GM23338 (cell line): Measurements from ENCODE around the gene HGFAC. TPM values are rescaled to one million over a fixed set of nuclear protein-coding genes. Genes with fewer than 3 reads are reported as not detected.

Experiments
- ATAC-seq: fragments of 200-7000 bp; cut with Tn5 transposase; 3 replicates; pipeline ENCODE4 v1.9.1; 2020
- DNase-seq: peaks from one replicate; pipeline ENCODE4 v3.0.0-alpha.2; 2015; ENCODE audit warnings: low spot score
- H2AFZ ChIP-seq: fragments of 200-600 bp; sonication (generic); 2 replicates; pipeline ENCODE4 v1.8.0; 2016; ENCODE audit warnings: antibody characterized with exemption, mild to moderate bottlenecking, moderate library complexity
- H3F3A ChIP-seq: fragments of 200-600 bp; sonication (generic); replicated peaks from 2 replicates; pipeline ENCODE4 v1.8.0; 2017; ENCODE audit warnings: antibody characterized with exemption, mixed run types, low read depth
- H3K27ac ChIP-seq: fragments of 200-600 bp; sonication (generic); 2 replicates; pipeline ENCODE4 v1.6.1; 2016; ENCODE audit warnings: low read depth
- H3K27me3 ChIP-seq: fragments of 200-600 bp; sonication (generic); 2 replicates; pipeline ENCODE4 v1.8.0; 2016; ENCODE audit warnings: mild to moderate bottlenecking, mixed run types, moderate library complexity; ENCODE audit not compliant: insufficient read depth
- H3K36me3 ChIP-seq: fragments of 200-600 bp; sonication (generic); 2 replicates; pipeline ENCODE4 v1.8.0; 2016; ENCODE audit warnings: mild to moderate bottlenecking; ENCODE audit not compliant: insufficient read depth
- H3K4me1 ChIP-seq: fragments of 200-600 bp; sonication (generic); 2 replicates; pipeline ENCODE4 v1.8.0; 2016; ENCODE audit warnings: mild to moderate bottlenecking, moderate library complexity; ENCODE audit not compliant: insufficient read depth
- H3K4me2 ChIP-seq: fragments of 200-600 bp; sonication (generic); 2 replicates; pipeline ENCODE4 v1.7.1; 2017; ENCODE audit warnings: mixed run types
- H3K4me3 ChIP-seq: fragments of 200-600 bp; sonication (generic); 2 replicates; pipeline ENCODE4 v1.6.1; 2016; ENCODE audit warnings: mixed run types
- H3K79me2 ChIP-seq: fragments of 200-600 bp; sonication (generic); replicated peaks from 2 replicates; pipeline ENCODE4 v1.8.0; 2017; ENCODE audit warnings: mild to moderate bottlenecking; ENCODE audit not compliant: insufficient read depth
- H3K9me2 ChIP-seq: fragments of 200-600 bp; sonication (generic); 2 replicates; pipeline ENCODE4 v1.8.0; 2017; ENCODE audit not compliant: insufficient read depth
- H4K20me1 ChIP-seq: fragments of 200-600 bp; sonication (generic); replicated peaks from 2 replicates; pipeline ENCODE4 v1.8.0; 2017; ENCODE audit warnings: mild to moderate bottlenecking; ENCODE audit not compliant: insufficient read depth
- H3K27ac Mint-ChIP-seq: 2 replicates; pipeline ENCODE4 v1.8.0; 2020; ENCODE audit warnings: inconsistent platforms, mild to moderate bottlenecking, moderate library complexity, mixed read lengths
- H3K27me3 Mint-ChIP-seq: 3 replicates; pipeline ENCODE4 v1.8.0; 2022; ENCODE audit warnings: low read depth, mild to moderate bottlenecking, moderate library complexity, mixed read lengths, inconsistent platforms; ENCODE audit not compliant: insufficient read depth, poor library complexity
- H3K36me3 Mint-ChIP-seq: 3 replicates; pipeline ENCODE4 v1.8.0; 2021; ENCODE audit warnings: low read depth, mild to moderate bottlenecking, inconsistent platforms, moderate library complexity, mixed read lengths
- H3K4me1 Mint-ChIP-seq: 3 replicates; pipeline ENCODE4 v1.8.0; 2020; ENCODE audit warnings: mild to moderate bottlenecking, inconsistent platforms, mixed read lengths
- H3K4me3 Mint-ChIP-seq: 3 replicates; pipeline ENCODE4 v1.8.0; 2021; ENCODE audit warnings: moderate library complexity, mild to moderate bottlenecking, inconsistent platforms, mixed read lengths
- H3K9me3 Mint-ChIP-seq: 3 replicates; pipeline ENCODE4 v1.8.0; 2020; ENCODE audit warnings: moderate library complexity, mild to moderate bottlenecking, inconsistent platforms, mixed read lengths
- CREB1 ChIP-seq: fragments of 250-450 bp; sonication (Bioruptor Pico); IDR thresholded peaks from 2 replicates; pipeline ENCODE4 v1.5.0; 2020; ENCODE audit warnings: low read depth, mild to moderate bottlenecking, moderate library complexity
- ETS1 ChIP-seq: IDR thresholded peaks from 2 replicates; pipeline ENCODE4 v1.6.1; 2016; ENCODE audit warnings: antibody characterized with exemption
- EZH2 ChIP-seq: fragments of 200-600 bp; sonication (generic); IDR thresholded peaks from one replicate; pipeline ENCODE4 v1.8.0; 2017; ENCODE audit warnings: antibody characterized with exemption, mild to moderate bottlenecking, low read depth; ENCODE audit not compliant: unreplicated experiment
- EZH2phosphoT487 ChIP-seq: fragments of 200-600 bp; sonication (generic); IDR thresholded peaks from one replicate; pipeline ENCODE4 v1.8.1; 2018; ENCODE audit warnings: antibody characterized with exemption; ENCODE audit not compliant: unreplicated experiment
- JUNB ChIP-seq: IDR thresholded peaks from one replicate; pipeline ENCODE4 v1.6.1; 2016; ENCODE audit warnings: antibody characterized with exemption; ENCODE audit not compliant: unreplicated experiment
- NANOG ChIP-seq: IDR thresholded peaks from 2 replicates; pipeline ENCODE4 v1.6.1; 2016; ENCODE audit warnings: antibody characterized with exemption, borderline replicate concordance
- POLR2AphosphoS5 ChIP-seq: IDR thresholded peaks from 2 replicates; pipeline ENCODE4 v1.6.1; 2016; ENCODE audit warnings: antibody characterized with exemption, low read depth
- STAT1 ChIP-seq: IDR thresholded peaks from one replicate; pipeline ENCODE4 v1.6.1; 2016; ENCODE audit warnings: antibody characterized with exemption; ENCODE audit not compliant: unreplicated experiment
- ZNF114 ChIP-seq: fragments of 250-450 bp; sonication (Bioruptor Pico); IDR thresholded peaks from 2 replicates; pipeline ENCODE4 v1.5.0; 2020; ENCODE audit warnings: mild to moderate bottlenecking, moderate library complexity
- ZNF331 ChIP-seq: fragments of 250-450 bp; sonication (Bioruptor Pico); IDR thresholded peaks from 2 replicates; pipeline ENCODE4 v1.5.0; 2020; ENCODE audit warnings: low read depth, mild to moderate bottlenecking, moderate library complexity
- polyA plus RNA-seq: library from polyadenylated mRNA; unstranded; fragments of >200 nt; fragmentation: Nextera tagmentation; extraction: Ambion mirVana; gene quantifications from 2 replicates; pipeline ENCODE4 v1.2.1, GENCODE V29; 2016
- total RNA-seq: library from RNA; depleted of rRNA; stranded (reverse); fragments of >200 nt; shearing (Covaris generic); gene quantifications from 2 replicates; pipeline ENCODE4 v1.2.3, GENCODE V29; 2014
- TF ChIP-seq, protein P1 (sequence below): fragments of 250-450 bp; sonication (Bioruptor Pico); IDR thresholded peaks from 2 replicates; pipeline ENCODE4 v1.5.0; 2020; ENCODE audit warnings: mild to moderate bottlenecking, moderate library complexity
- TF ChIP-seq, protein P2 (sequence below): IDR thresholded peaks from one replicate; pipeline ENCODE4 v1.6.1; 2018; ENCODE audit warnings: antibody characterized with exemption; ENCODE audit not compliant: unreplicated experiment
- TF ChIP-seq, protein P3 (sequence below), 2 experiments: fragments of 200-600 bp in 1 of 2; sonication (generic) in 1 of 2; conservative IDR thresholded peaks; 2 replicates each; pipeline versions ENCODE4 v1.5.1 to v1.6.1; 2016 to 2017; ENCODE audit warnings: antibody characterized with exemption in 2 of 2, low read depth in 2 of 2, mild to moderate bottlenecking in 2 of 2, moderate library complexity in 1 of 2

HGFAC gene
- total and polyA plus RNA-seq, 2 experiments from 2014 or later: 0.94 TPM; not detected in 1

GRCh38 chr4:3408793-3409330, 32.9 kb upstream of the HGFAC start:
- no peaks in the 10 kb centered on the region for H3K79me2 ChIP-seq
- no peak overlapping the region for H3K4me2 ChIP-seq
- H3F3A ChIP-seq: no peaks in the 10 kb centered on the region
- no peaks in the 10 kb centered on the region for H3K9me2 ChIP-seq
- H3K27me3 Mint-ChIP-seq: peaks cover 2% of the 10 kb centered on the region
- H3K36me3 ChIP-seq: no peaks in the 10 kb centered on the region
- ATAC-seq (no peak), DNase-seq (no peak)
- no peak overlapping the region for H3K27ac Mint-ChIP-seq
- TF ChIP-seq CREB1 (CRISPR knock-in tag) (no peak), EZH2 (no peak), NANOG (no peak), STAT1 (no peak), POLR2AphosphoS5 (no peak), ZNF114 (CRISPR knock-in tag) (no peak), ETS1 (no peak), ZNF331 (CRISPR knock-in tag) (no peak), EZH2phosphoT487 (no peak), JUNB (no peak)
- TF ChIP-seq, protein P1, sequence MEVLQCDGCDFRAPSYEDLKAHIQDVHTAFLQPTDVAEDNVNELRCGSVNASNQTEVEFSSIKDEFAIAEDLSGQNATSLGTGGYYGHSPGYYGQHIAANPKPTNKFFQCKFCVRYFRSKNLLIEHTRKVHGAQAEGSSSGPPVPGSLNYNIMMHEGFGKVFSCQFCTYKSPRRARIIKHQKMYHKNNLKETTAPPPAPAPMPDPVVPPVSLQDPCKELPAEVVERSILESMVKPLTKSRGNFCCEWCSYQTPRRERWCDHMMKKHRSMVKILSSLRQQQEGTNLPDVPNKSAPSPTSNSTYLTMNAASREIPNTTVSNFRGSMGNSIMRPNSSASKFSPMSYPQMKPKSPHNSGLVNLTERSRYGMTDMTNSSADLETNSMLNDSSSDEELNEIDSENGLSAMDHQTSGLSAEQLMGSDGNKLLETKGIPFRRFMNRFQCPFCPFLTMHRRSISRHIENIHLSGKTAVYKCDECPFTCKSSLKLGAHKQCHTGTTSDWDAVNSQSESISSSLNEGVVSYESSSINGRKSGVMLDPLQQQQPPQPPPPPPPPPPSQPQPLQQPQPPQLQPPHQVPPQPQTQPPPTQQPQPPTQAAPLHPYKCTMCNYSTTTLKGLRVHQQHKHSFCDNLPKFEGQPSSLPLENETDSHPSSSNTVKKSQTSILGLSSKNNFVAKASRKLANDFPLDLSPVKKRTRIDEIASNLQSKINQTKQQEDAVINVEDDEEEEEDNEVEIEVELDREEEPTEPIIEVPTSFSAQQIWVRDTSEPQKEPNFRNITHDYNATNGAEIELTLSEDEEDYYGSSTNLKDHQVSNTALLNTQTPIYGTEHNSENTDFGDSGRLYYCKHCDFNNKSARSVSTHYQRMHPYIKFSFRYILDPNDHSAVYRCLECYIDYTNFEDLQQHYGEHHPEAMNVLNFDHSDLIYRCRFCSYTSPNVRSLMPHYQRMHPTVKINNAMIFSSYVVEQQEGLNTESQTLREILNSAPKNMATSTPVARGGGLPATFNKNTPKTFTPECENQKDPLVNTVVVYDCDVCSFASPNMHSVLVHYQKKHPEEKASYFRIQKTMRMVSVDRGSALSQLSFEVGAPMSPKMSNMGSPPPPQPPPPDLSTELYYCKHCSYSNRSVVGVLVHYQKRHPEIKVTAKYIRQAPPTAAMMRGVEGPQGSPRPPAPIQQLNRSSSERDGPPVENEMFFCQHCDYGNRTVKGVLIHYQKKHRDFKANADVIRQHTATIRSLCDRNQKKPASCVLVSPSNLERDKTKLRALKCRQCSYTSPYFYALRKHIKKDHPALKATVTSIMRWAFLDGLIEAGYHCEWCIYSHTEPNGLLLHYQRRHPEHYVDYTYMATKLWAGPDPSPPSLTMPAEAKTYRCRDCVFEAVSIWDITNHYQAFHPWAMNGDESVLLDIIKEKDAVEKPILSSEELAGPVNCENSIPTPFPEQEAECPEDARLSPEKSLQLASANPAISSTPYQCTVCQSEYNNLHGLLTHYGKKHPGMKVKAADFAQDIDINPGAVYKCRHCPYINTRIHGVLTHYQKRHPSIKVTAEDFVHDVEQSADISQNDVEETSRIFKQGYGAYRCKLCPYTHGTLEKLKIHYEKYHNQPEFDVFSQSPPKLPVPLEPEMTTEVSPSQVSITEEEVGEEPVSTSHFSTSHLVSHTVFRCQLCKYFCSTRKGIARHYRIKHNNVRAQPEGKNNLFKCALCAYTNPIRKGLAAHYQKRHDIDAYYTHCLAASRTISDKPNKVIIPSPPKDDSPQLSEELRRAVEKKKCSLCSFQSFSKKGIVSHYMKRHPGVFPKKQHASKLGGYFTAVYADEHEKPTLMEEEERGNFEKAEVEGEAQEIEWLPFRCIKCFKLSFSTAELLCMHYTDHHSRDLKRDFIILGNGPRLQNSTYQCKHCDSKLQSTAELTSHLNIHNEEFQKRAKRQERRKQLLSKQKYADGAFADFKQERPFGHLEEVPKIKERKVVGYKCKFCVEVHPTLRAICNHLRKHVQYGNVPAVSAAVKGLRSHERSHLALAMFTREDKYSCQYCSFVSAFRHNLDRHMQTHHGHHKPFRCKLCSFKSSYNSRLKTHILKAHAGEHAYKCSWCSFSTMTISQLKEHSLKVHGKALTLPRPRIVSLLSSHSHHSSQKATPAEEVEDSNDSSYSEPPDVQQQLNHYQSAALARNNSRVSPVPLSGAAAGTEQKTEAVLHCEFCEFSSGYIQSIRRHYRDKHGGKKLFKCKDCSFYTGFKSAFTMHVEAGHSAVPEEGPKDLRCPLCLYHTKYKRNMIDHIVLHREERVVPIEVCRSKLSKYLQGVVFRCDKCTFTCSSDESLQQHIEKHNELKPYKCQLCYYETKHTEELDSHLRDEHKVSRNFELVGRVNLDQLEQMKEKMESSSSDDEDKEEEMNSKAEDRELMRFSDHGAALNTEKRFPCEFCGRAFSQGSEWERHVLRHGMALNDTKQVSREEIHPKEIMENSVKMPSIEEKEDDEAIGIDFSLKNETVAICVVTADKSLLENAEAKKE (CRISPR knock-in tag): no peak
- TF ChIP-seq, protein P2, sequence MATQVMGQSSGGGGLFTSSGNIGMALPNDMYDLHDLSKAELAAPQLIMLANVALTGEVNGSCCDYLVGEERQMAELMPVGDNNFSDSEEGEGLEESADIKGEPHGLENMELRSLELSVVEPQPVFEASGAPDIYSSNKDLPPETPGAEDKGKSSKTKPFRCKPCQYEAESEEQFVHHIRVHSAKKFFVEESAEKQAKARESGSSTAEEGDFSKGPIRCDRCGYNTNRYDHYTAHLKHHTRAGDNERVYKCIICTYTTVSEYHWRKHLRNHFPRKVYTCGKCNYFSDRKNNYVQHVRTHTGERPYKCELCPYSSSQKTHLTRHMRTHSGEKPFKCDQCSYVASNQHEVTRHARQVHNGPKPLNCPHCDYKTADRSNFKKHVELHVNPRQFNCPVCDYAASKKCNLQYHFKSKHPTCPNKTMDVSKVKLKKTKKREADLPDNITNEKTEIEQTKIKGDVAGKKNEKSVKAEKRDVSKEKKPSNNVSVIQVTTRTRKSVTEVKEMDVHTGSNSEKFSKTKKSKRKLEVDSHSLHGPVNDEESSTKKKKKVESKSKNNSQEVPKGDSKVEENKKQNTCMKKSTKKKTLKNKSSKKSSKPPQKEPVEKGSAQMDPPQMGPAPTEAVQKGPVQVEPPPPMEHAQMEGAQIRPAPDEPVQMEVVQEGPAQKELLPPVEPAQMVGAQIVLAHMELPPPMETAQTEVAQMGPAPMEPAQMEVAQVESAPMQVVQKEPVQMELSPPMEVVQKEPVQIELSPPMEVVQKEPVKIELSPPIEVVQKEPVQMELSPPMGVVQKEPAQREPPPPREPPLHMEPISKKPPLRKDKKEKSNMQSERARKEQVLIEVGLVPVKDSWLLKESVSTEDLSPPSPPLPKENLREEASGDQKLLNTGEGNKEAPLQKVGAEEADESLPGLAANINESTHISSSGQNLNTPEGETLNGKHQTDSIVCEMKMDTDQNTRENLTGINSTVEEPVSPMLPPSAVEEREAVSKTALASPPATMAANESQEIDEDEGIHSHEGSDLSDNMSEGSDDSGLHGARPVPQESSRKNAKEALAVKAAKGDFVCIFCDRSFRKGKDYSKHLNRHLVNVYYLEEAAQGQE: no peak
- TF ChIP-seq, protein P3, sequence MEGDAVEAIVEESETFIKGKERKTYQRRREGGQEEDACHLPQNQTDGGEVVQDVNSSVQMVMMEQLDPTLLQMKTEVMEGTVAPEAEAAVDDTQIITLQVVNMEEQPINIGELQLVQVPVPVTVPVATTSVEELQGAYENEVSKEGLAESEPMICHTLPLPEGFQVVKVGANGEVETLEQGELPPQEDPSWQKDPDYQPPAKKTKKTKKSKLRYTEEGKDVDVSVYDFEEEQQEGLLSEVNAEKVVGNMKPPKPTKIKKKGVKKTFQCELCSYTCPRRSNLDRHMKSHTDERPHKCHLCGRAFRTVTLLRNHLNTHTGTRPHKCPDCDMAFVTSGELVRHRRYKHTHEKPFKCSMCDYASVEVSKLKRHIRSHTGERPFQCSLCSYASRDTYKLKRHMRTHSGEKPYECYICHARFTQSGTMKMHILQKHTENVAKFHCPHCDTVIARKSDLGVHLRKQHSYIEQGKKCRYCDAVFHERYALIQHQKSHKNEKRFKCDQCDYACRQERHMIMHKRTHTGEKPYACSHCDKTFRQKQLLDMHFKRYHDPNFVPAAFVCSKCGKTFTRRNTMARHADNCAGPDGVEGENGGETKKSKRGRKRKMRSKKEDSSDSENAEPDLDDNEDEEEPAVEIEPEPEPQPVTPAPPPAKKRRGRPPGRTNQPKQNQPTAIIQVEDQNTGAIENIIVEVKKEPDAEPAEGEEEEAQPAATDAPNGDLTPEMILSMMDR (conservative IDR thresholded peaks at IDR 0.05; ENCODE audit: low read depth in 2 of 2): no peak
- no peaks in the 10 kb centered on the region for H4K20me1 ChIP-seq
- no peaks in the 10 kb centered on the region for H3K27me3 ChIP-seq
- H3K4me3 Mint-ChIP-seq: no peak overlapping the region
- H3K36me3 Mint-ChIP-seq: peaks cover 10% of the 10 kb centered on the region
- H2AFZ ChIP-seq: no peak overlapping the region
- peaks cover 10% of the 10 kb centered on the region for H3K9me3 Mint-ChIP-seq
- H3K27ac ChIP-seq: no peak overlapping the region
- H3K4me1 Mint-ChIP-seq: peaks cover 8% of the 10 kb centered on the region; the same call in 2 of the 3 replicates
- no peaks in the 10 kb centered on the region for H3K4me1 ChIP-seq
- H3K4me3 ChIP-seq: no peak overlapping the region
